Kidney (tissue), 14 donors: ENCODE results near the gene THBD. TPM values are rescaled to one million over a fixed set of nuclear protein-coding genes. Genes with fewer than 3 reads are reported as not detected.

ENCODE experiments used
- DNase-seq, 5 donors: peaks; one replicate each; pipeline ENCODE4 v3.0.0-alpha.2; 2013 to 2020
- FAIRE-seq: peaks from 2 replicates; lab custom pipeline; 2012; peaks lifted over from hg19 to GRCh38; lab: Jason Lieb, UNC
- H3K27ac ChIP-seq, 2 donors: one replicate each; pipeline ENCODE4 v1.7.0; 2013; ENCODE audit warnings: low read depth in 2 of 2, low read length in 2 of 2, inconsistent platforms in 1 of 2
- H3K27me3 ChIP-seq: one replicate; pipeline ENCODE4 v1.7.1; 2013; ENCODE audit warnings: low read length, inconsistent platforms; ENCODE audit not compliant: control insufficient read depth, insufficient read depth
- H3K36me3 ChIP-seq, 3 donors: one replicate each; pipeline versions ENCODE4 v1.7.0 to v1.7.1; 2013; ENCODE audit warnings: low read length in 3 of 3, control low read depth in 1 of 3, inconsistent platforms in 1 of 3; ENCODE audit not compliant: insufficient read depth in 3 of 3, control insufficient read depth in 2 of 3
- H3K4me1 ChIP-seq, 3 donors: one replicate each; pipeline versions ENCODE4 v1.7.0 to v1.7.1; 2013; ENCODE audit warnings: low read length in 3 of 3, inconsistent platforms in 1 of 3, low read depth in 1 of 3; ENCODE audit not compliant: control insufficient read depth in 2 of 3, insufficient read depth in 2 of 3
- H3K4me3 ChIP-seq, 3 donors: one replicate each; pipeline versions ENCODE4 v1.7.0 to v1.8.1; 2013; ENCODE audit warnings: low read length in 3 of 3, control low read depth in 1 of 3, inconsistent platforms in 1 of 3
- H3K9ac ChIP-seq, 3 donors: one replicate each; pipeline versions ENCODE4 v1.7.0 to v1.7.1; 2013; ENCODE audit warnings: low read length in 3 of 3, control low read depth in 1 of 3, inconsistent platforms in 1 of 3
- H3K9me3 ChIP-seq, 3 donors: one replicate each; pipeline versions ENCODE4 v1.7.0 to v1.7.1; 2013; ENCODE audit warnings: low read length in 3 of 3, control low read depth in 1 of 3, inconsistent platforms in 1 of 3; ENCODE audit not compliant: control insufficient read depth in 2 of 3, insufficient read depth in 1 of 3
- CTCF ChIP-seq: IDR thresholded peaks from 3 replicates; pipeline ENCODE4 v1.5.1; 2012; ENCODE audit warnings: mild to moderate bottlenecking, moderate library complexity, borderline replicate concordance; ENCODE audit not compliant: insufficient read depth; ENCODE audit errors: extremely low read depth
- intact Hi-C: fragments of 100-400 bp; cut with DNase I; formaldehyde crosslinking; loops from one replicate; pipeline ENCODE4 v1.11.1; 2022
- polyA plus RNA-seq: library from polyadenylated mRNA; stranded (reverse); fragments of 350-450 nt; fragmentation: Illumina TruSeq; extraction: RNeasy Lipid Tissue Mini Kit (QIAGEN cat#74804); gene quantifications from one replicate; pipeline ENCODE4 v1.2.3, GENCODE V29; 2014; ENCODE audit warnings: low read depth, low replicate concordance; ENCODE audit not compliant: insufficient read depth
- total RNA-seq: library from RNA; stranded (reverse); fragmentation: NEBNext Ultra II Directional; extraction: Animal tissue kit (Norgen Biotek cat#: 25700); gene quantifications from one replicate; pipeline ENCODE4 v1.2.1, GENCODE V29; 2021
- donor health status: control.
- donor health status: control.
- donor health status: control.
- donor health status: control.
- donor health status: control.
- donor health status: DM: yes; HTN: yes; CAD: no.
- donor health status: Normal renal cell carcinoma (clear cell type).

The THBD gene
- total and polyA plus RNA-seq, 2 donors from 2014 or later = 9.7 to 48.1 TPM

- H3K36me3 ChIP-seq = no peaks in the 10 kb centered on the region
- DNase-seq (no peak), FAIRE-seq (no peak)
- H3K4me1 ChIP-seq = peaks cover 0 to 4% (median 0%) of the 10 kb centered on the region in 3 donors
- no peak overlapping the region for H3K9ac ChIP-seq
- no peak overlapping the region for H3K4me3 ChIP-seq
- intact Hi-C loops = no loop called here
- H3K27me3 ChIP-seq = no peaks in the 10 kb centered on the region
- TF ChIP-seq CTCF = no peak
- H3K9me3 ChIP-seq = no peaks in the 10 kb centered on the region
- H3K27ac ChIP-seq = no peak overlapping the region
These were observed 11.2 kb upstream of the THBD start for GRCh38 chr20:23060629-23061028.

DNA sequence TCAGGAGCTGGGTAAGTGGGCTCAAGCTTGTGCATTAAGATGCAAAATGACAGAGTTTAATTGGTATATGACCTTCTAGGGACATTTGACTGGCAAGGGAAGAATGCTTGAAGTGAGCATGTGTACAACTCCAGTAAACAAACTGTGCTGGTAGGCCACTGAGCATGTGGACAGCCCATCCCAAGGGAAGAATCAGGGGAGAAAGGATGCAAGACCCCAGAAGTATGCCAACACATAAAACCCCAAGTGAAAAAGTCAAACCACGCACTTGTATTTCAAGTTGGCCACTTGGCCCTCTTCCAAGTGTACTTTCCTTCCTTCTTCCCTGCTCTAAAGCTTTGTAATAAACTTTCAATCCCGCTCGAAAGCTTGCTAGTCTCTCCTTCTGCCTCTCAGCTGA lies 10.4 kb upstream of the THBD start:
- intact Hi-C loops = no loop called here
- FAIRE-seq (no peak), DNase-seq (peak in 1 of 5 donors; percentile 26)

GRCh38 chr20:23059001-23059400 lies 9.5 kb upstream of the THBD start:
- intact Hi-C loops = no loop called here
- Histone ChIP-seq H3K4me3 (no peak overlapping the region), H3K27ac (no peak overlapping the region), H3K36me3 (no peaks in the 10 kb centered on the region), H3K4me1 (peaks cover 0 to 4% (median 0%) of the 10 kb centered on the region in 3 donors), H3K9ac (no peak overlapping the region), H3K9me3 (no peaks in the 10 kb centered on the region), H3K27me3 (no peaks in the 10 kb centered on the region)
- FAIRE-seq (no peak), DNase-seq (no peak)
- no peak for TF ChIP-seq CTCF

More for the DNA sequence above, 10.4 kb upstream of the THBD start:
- no peak overlapping the region for H3K9ac ChIP-seq
- no peak overlapping the region for H3K27ac ChIP-seq
- H3K9me3 ChIP-seq = no peaks in the 10 kb centered on the region
- TF ChIP-seq CTCF = no peak
- peaks cover 0 to 4% (median 0%) of the 10 kb centered on the region in 3 donors for H3K4me1 ChIP-seq
- H3K36me3 ChIP-seq = no peaks in the 10 kb centered on the region
- no peaks in the 10 kb centered on the region for H3K27me3 ChIP-seq
- H3K4me3 ChIP-seq = no peak overlapping the region

GRCh38 chr20:23058240-23058639 lies 8.8 kb upstream of the THBD start:
- FAIRE-seq (no peak), DNase-seq (no peak)
- Histone ChIP-seq H3K9me3 (no peaks in the 10 kb centered on the region), H3K9ac (no peak overlapping the region), H3K4me1 (peaks cover 0 to 4% (median 0%) of the 10 kb centered on the region in 3 donors), H3K4me3 (no peak overlapping the region), H3K27me3 (no peaks in the 10 kb centered on the region), H3K36me3 (no peaks in the 10 kb centered on the region), H3K27ac (no peak overlapping the region)
- TF ChIP-seq CTCF = no peak
- intact Hi-C loops = no loop called here
